Left ventricle myocardium inferior (tissue), 1 donor: ENCODE measurements around the gene DIDO1. TPM values are rescaled to one million over a fixed set of nuclear protein-coding genes. Genes with fewer than 3 reads are reported as not detected.

Experiments used
- DNase-seq: peaks from one replicate; pipeline ENCODE4 v3.0.0-alpha.2; 2020
- H3K27ac ChIP-seq: fragments of 200-600 bp; replicated peaks from 2 replicates; pipeline ENCODE4 v1.8.0; 2021
- H3K27me3 ChIP-seq: fragments of 200-600 bp; 2 replicates; pipeline ENCODE4 v1.8.0; 2021; ENCODE audit warnings: low read depth
- H3K36me3 ChIP-seq: fragments of 200-600 bp; 2 replicates; pipeline ENCODE4 v1.8.0; 2021
- H3K4me1 ChIP-seq: fragments of 200-600 bp; 2 replicates; pipeline ENCODE4 v1.8.0; 2021
- H3K4me3 ChIP-seq: fragments of 200-600 bp; 2 replicates; pipeline ENCODE4 v1.8.0; 2021; ENCODE audit warnings: mild to moderate bottlenecking, moderate library complexity
- H3K9me3 ChIP-seq: fragments of 200-600 bp; replicated peaks from 2 replicates; pipeline ENCODE4 v1.8.0; 2021
- CTCF ChIP-seq: fragments of 200-600 bp; IDR thresholded peaks from 2 replicates; pipeline ENCODE4 v1.8.0; 2021; ENCODE audit warnings: antibody characterized with exemption, mild to moderate bottlenecking, borderline replicate concordance
- intact Hi-C: fragments of 100-400 bp; cut with micrococcal nuclease; formaldehyde crosslinking; loops from one replicate; pipeline ENCODE4 v1.11.0; 2022
- total RNA-seq: library from RNA; stranded (reverse); fragmentation: NEBNext Ultra II Directional; extraction: Animal tissue kit (Norgen Biotek cat#: 25700); gene quantifications from one replicate; pipeline ENCODE4 v1.2.1, GENCODE V29; 2021
- donor health status: DM: no; HTN: yes; CAD: no; lungs with severe emphysema.

Gene DIDO1
- total RNA-seq, 1 donor from 2014 or later: 37.0 TPM

- TF ChIP-seq CTCF: no peak
- Histone ChIP-seq H3K36me3 (peaks cover 100% of the 10 kb centered on the region), H3K27ac (no peak overlapping the region), H3K9me3 (no peaks in the 10 kb centered on the region), H3K27me3 (no peaks in the 10 kb centered on the region), H3K4me3 (no peak overlapping the region), H3K4me1 (peaks cover 23% of the 10 kb centered on the region)
- intact Hi-C loops: no loop called here
- no peak for DNase-seq
These were observed 19.5 kb downstream of the DIDO1 start for GRCh38 chr20:62906647-62907375.

DNA sequence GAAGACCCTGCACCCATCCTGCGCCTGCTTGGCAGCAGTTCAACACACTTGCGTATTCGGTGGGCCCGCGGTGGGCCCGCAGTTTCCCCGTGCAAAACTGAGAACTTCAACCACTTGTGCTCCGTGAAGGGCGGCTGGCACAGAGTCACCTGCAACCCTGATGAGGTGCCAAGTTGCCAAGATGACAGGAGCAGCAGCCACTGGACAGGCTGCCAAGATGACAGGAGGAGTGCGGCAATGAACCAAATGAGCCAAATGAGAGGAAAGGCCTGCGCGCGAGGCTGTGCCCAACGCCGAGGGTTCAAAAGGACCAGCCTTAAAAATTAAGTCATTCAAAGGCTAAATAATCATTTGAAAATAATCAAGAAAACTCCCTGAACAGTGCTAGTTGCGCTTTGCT, 20.1 kb downstream of the DIDO1 start:
- Histone ChIP-seq H3K4me1 (peaks cover 27% of the 10 kb centered on the region), H3K27ac (no peak overlapping the region), H3K27me3 (no peaks in the 10 kb centered on the region), H3K36me3 (peaks cover 97% of the 10 kb centered on the region), H3K4me3 (no peak overlapping the region), H3K9me3 (no peaks in the 10 kb centered on the region)
- no peak for TF ChIP-seq CTCF
- intact Hi-C loops: no loop called here
- peak; percentile 52 for DNase-seq

- peaks cover 93% of the 10 kb centered on the region for H3K36me3 ChIP-seq
- H3K9me3 ChIP-seq: no peaks in the 10 kb centered on the region
- no peak overlapping the region for H3K4me3 ChIP-seq
- H3K27me3 ChIP-seq: no peaks in the 10 kb centered on the region
- intact Hi-C loops: no loop called here
- no peak for TF ChIP-seq CTCF
- no peak overlapping the region for H3K27ac ChIP-seq
- peaks cover 33% of the 10 kb centered on the region for H3K4me1 ChIP-seq
- no peak for DNase-seq
These were observed 20.7 kb downstream of the DIDO1 start for GRCh38 chr20:62905536-62906117.

DNA sequence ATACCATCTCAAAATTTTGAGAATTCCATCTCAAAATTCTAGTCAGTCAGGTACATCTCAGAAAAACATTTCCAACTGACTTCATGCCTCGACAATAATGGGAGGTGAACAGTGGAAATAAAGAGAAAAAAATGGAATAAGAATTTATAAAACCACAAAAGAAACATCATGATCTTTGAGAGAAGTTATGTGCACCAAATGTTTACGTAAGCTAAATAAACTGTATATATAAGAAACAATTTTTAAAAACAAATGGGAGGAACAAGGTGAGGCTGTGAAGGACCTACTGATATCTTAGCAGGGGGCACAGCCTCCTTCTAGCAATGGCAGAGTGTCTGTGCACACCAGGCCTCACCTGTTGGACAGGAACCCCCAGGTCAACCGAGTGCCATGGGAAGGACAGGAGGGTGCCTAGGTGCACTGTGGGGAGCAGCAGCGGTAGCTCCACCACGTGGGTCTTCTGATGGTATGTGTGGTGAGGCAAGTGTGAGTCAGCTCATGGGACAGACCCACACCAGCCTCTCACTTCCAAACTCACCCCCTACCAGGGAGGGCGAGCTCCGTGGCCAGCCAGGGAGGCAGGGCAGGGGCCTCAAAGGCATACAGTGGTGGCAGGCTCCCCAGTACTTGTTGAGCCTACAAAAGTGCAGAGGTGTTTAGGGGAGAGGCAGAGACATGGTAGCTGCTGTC, 23.2 kb downstream of the DIDO1 start:
- Histone ChIP-seq H3K27ac (no peak overlapping the region), H3K4me1 (peaks cover 53% of the 10 kb centered on the region), H3K4me3 (no peak overlapping the region), H3K9me3 (no peaks in the 10 kb centered on the region), H3K27me3 (no peaks in the 10 kb centered on the region), H3K36me3 (peaks cover 68% of the 10 kb centered on the region)
- intact Hi-C loops: no loop called here
- DNase-seq: no peak
- no peak for TF ChIP-seq CTCF

GRCh38 chr20:62901891-62902290, 24.4 kb downstream of the DIDO1 start:
- intact Hi-C loops: no loop called here
- no peak for DNase-seq
- no peaks in the 10 kb centered on the region for H3K9me3 ChIP-seq
- no peak for TF ChIP-seq CTCF
- no peak overlapping the region for H3K27ac ChIP-seq
- peaks cover 52% of the 10 kb centered on the region for H3K4me1 ChIP-seq
- H3K27me3 ChIP-seq: no peaks in the 10 kb centered on the region
- peaks cover 56% of the 10 kb centered on the region for H3K36me3 ChIP-seq
- no peak overlapping the region for H3K4me3 ChIP-seq
